H1 (cell line): ENCODE data around the gene ZNF629. TPM values are rescaled to one million over a fixed set of nuclear protein-coding genes. Genes with fewer than 3 reads are reported as not detected.

Source experiments
- CTCF ChIA-PET: fragments of 300-600 bp; sonication (Branson Sonifier 250); formaldehyde crosslinking; loops from one replicate; lab custom pipeline; 2021; ENCODE audit not compliant: partially characterized antibody; lab: Charles Lee
- POLR2A ChIA-PET: fragments of 300-600 bp; sonication (Branson Sonifier 250); formaldehyde crosslinking; loops from one replicate; lab custom pipeline; 2021; ENCODE audit warnings: inconsistent platforms; ENCODE audit not compliant: partially characterized antibody; lab: Charles Lee
- DNase-seq, 2 experiments: peaks; one replicate each; pipeline versions ENCODE4 v3.0.0 to v3.0.0-alpha.2; 2010 to 2022; ENCODE audit warnings: low spot score in 2 of 2, low read depth in 1 of 2, mixed read lengths in 1 of 2
- FAIRE-seq: peaks from 2 replicates; lab custom pipeline; 2011; peaks lifted over from hg19 to GRCh38; lab: Jason Lieb, UNC
- H2AFZ ChIP-seq: 2 replicates; pipeline ENCODE4 v1.8.1; 2012; ENCODE audit warnings: low read length, inconsistent platforms
- H2AK5ac ChIP-seq: 2 replicates; pipeline ENCODE4 v1.6.1; 2013; ENCODE audit warnings: low read depth, low read length
- H2BK120ac ChIP-seq: replicated peaks from 2 replicates; pipeline ENCODE3; 2013; ENCODE audit warnings: low read depth, low read length, inconsistent platforms
- H2BK12ac ChIP-seq: 2 replicates; pipeline ENCODE4 v1.6.1; 2013; ENCODE audit warnings: low read depth, low read length
- H2BK15ac ChIP-seq: 2 replicates; pipeline ENCODE4 v1.6.1; 2013; ENCODE audit warnings: low read length
- H2BK20ac ChIP-seq: 2 replicates; pipeline ENCODE4 v1.6.1; 2013; ENCODE audit warnings: low read length
- H2BK5ac ChIP-seq: 2 replicates; pipeline ENCODE4 v1.6.1; 2013; ENCODE audit warnings: low read depth, low read length
- H3K14ac ChIP-seq: 2 replicates; pipeline ENCODE4 v1.6.1; 2013; ENCODE audit warnings: inconsistent platforms; ENCODE audit not compliant: insufficient read length
- H3K18ac ChIP-seq: 2 replicates; pipeline ENCODE4 v1.6.1; 2013; ENCODE audit warnings: low read length; ENCODE audit errors: extremely low read depth
- H3K23ac ChIP-seq: 2 replicates; pipeline ENCODE4 v1.6.1; 2013; ENCODE audit warnings: inconsistent platforms; ENCODE audit not compliant: insufficient read length
- H3K23me2 ChIP-seq: 2 replicates; pipeline ENCODE4 v1.6.1; 2013; ENCODE audit warnings: low read depth, low read length
- H3K27ac ChIP-seq: 2 replicates; pipeline ENCODE4 v1.6.1; 2011; ENCODE audit warnings: low read depth, low read length, inconsistent platforms
- H3K27me3 ChIP-seq, 4 experiments: replicated peaks in 1 of 4; 1 replicate in 1 of 4; 2 replicates in 3 of 4; pipeline versions ENCODE4 v1.6.1 to v1.8.1; 2011 to 2013; ENCODE audit warnings: low read length in 3 of 4, mild to moderate bottlenecking in 3 of 4, inconsistent platforms in 2 of 4, mixed read lengths in 2 of 4, moderate library complexity in 1 of 4; ENCODE audit not compliant: control insufficient read depth in 3 of 4, insufficient read depth in 3 of 4; ENCODE audit errors: extremely low read depth in 1 of 4
- H3K36me3 ChIP-seq, 4 experiments: 2 replicates each; pipeline versions ENCODE4 v1.6.1 to v1.8.1; 2011 to 2013; ENCODE audit warnings: mild to moderate bottlenecking in 4 of 4, low read length in 3 of 4, moderate library complexity in 2 of 4, control low read depth in 1 of 4, inconsistent platforms in 1 of 4; ENCODE audit not compliant: insufficient read depth in 4 of 4, control insufficient read depth in 2 of 4
- H3K4ac ChIP-seq: replicated peaks from 2 replicates; pipeline ENCODE3; 2013; ENCODE audit warnings: low read length, low read depth, mixed read lengths, inconsistent platforms; ENCODE audit not compliant: insufficient read length
- H3K4me1 ChIP-seq, 4 experiments: replicated peaks in 1 of 4; 1 replicate in 1 of 4; 2 replicates in 3 of 4; pipeline versions ENCODE4 v1.6.1 to v1.8.1; 2011 to 2013; ENCODE audit warnings: low read length in 3 of 4, inconsistent platforms in 2 of 4, mixed read lengths in 1 of 4; ENCODE audit not compliant: insufficient read depth in 4 of 4, control insufficient read depth in 3 of 4
- H3K4me2 ChIP-seq, 2 experiments: 2 replicates each; pipeline versions ENCODE4 v1.6.1 to v1.8.1; 2011 to 2013; ENCODE audit warnings: low read depth in 2 of 2, low read length in 2 of 2, control low read depth in 1 of 2, inconsistent platforms in 1 of 2, mild to moderate bottlenecking in 1 of 2; ENCODE audit not compliant: insufficient read depth in 1 of 2
- H3K4me3 ChIP-seq, 4 experiments: fragments of 200-600, 300-600 bp in 1 of 4; sonication (generic), shearing (Covaris generic), sonication (Bioruptor Twin) in 1 of 4; 2 replicates each; pipeline versions ENCODE4 v1.5.1 to v1.8.1; 2011 to 2016; ENCODE audit warnings: low read length in 4 of 4, low read depth in 3 of 4, control low read depth in 2 of 4, inconsistent platforms in 2 of 4, mild to moderate bottlenecking in 2 of 4, mixed read lengths in 1 of 4, moderate library complexity in 1 of 4; ENCODE audit not compliant: insufficient read depth in 2 of 4; ENCODE audit errors: extremely low read depth in 1 of 4
- H3K56ac ChIP-seq: replicated peaks from 2 replicates; pipeline ENCODE3; 2013; ENCODE audit warnings: low read depth, mild to moderate bottlenecking, mixed read lengths, low read length, inconsistent platforms; ENCODE audit not compliant: insufficient read length
- H3K79me1 ChIP-seq: 2 replicates; pipeline ENCODE4 v1.6.1; 2013; ENCODE audit warnings: low read depth, low read length, control low read depth
- H3K79me2 ChIP-seq, 2 experiments: 2 replicates each; pipeline versions ENCODE4 v1.6.1 to v1.8.1; 2012 to 2013; ENCODE audit warnings: low read length in 2 of 2, mild to moderate bottlenecking in 2 of 2, inconsistent platforms in 1 of 2; ENCODE audit not compliant: insufficient read depth in 2 of 2, control insufficient read depth in 1 of 2
- H3K9ac ChIP-seq, 4 experiments: replicated peaks in 1 of 4; 1 replicate in 1 of 4; 2 replicates in 3 of 4; pipeline versions ENCODE4 v1.6.1 to v1.8.1; 2011 to 2013; ENCODE audit warnings: low read depth in 3 of 4, low read length in 3 of 4, control low read depth in 2 of 4, mild to moderate bottlenecking in 2 of 4, moderate library complexity in 2 of 4, inconsistent platforms in 1 of 4; ENCODE audit errors: extremely low read depth in 1 of 4
- H3K9me3 ChIP-seq, 2 experiments: 2 replicates each; pipeline versions ENCODE4 v1.6.1 to v1.8.1; 2012 to 2013; ENCODE audit warnings: mild to moderate bottlenecking in 2 of 2, moderate library complexity in 2 of 2, control low read depth in 1 of 2, inconsistent platforms in 1 of 2, low read depth in 1 of 2, low read length in 1 of 2, mixed read lengths in 1 of 2; ENCODE audit not compliant: insufficient read depth in 2 of 2
- H4K20me1 ChIP-seq, 2 experiments: replicated peaks in 1 of 2; 2 replicates each; pipeline versions ENCODE3 to v1.8.1; 2011 to 2013; ENCODE audit warnings: inconsistent platforms in 2 of 2, low read length in 2 of 2, mild to moderate bottlenecking in 1 of 2; ENCODE audit not compliant: insufficient read depth in 2 of 2, control insufficient read depth in 1 of 2
- H4K5ac ChIP-seq: 2 replicates; pipeline ENCODE4 v1.6.1; 2013; ENCODE audit warnings: low read length, low read depth, mixed read lengths, inconsistent platforms; ENCODE audit not compliant: insufficient read length
- H4K8ac ChIP-seq: 2 replicates; pipeline ENCODE4 v1.8.0; 2013; ENCODE audit warnings: mild to moderate bottlenecking, moderate library complexity, low read length, inconsistent platforms; ENCODE audit not compliant: insufficient read depth; ENCODE audit errors: extremely low read depth
- H4K91ac ChIP-seq: replicated peaks from 2 replicates; pipeline ENCODE3; 2013; ENCODE audit warnings: low read length, mixed read lengths, inconsistent platforms; ENCODE audit not compliant: insufficient read length
- CBX5 ChIP-seq: fragments of 300-800, 300-1000 bp; sonication (generic); IDR thresholded peaks from 2 replicates; pipeline ENCODE4 v1.7.1; 2016; ENCODE audit warnings: antibody characterized with exemption, low read length, low read depth
- HDAC2 ChIP-seq, 2 experiments: fragments of 300-600 bp in 1 of 2; sonication (generic) in 1 of 2; IDR thresholded peaks; 2 replicates each; pipeline ENCODE4 v1.6.1; 2011 to 2012; ENCODE audit warnings: low read depth in 2 of 2, low read length in 2 of 2, mild to moderate bottlenecking in 2 of 2, moderate library complexity in 2 of 2, borderline replicate concordance in 1 of 2, inconsistent platforms in 1 of 2
- TAF7 ChIP-seq: optimal IDR thresholded peaks from 2 replicates; pipeline ENCODE3; 2011; ENCODE audit warnings: low read depth, mild to moderate bottlenecking, inconsistent platforms, low read length, moderate library complexity, borderline replicate concordance
- YY1 ChIP-seq: IDR thresholded peaks from 2 replicates; pipeline ENCODE4 v1.6.1; 2011; ENCODE audit warnings: low read depth, mild to moderate bottlenecking, low read length
- WGBS, 2 experiments: shearing (Covaris generic) in 1 of 2; methylation state at CpG; one replicate each; pipeline versions ENCODE4 v1.1.6 to v1.1.7; 2013 to 2015; ENCODE audit warnings: low lambda C conversion rate in 2 of 2, mixed read lengths in 2 of 2, inconsistent platforms in 1 of 2, low coverage in 1 of 2, missing lambda C conversion rate in 1 of 2; ENCODE audit not compliant: insufficient replicate concordance in 2 of 2, insufficient coverage in 1 of 2, insufficient read length in 1 of 2; ENCODE audit errors: extremely low coverage in 1 of 2, missing lambda C conversion rate in 1 of 2; 5-methylcytosine and 5-hydroxymethylcytosine counted together
- polyA plus RNA-seq, 7 experiments: library from polyadenylated mRNA; depleted of rRNA in 3 of 7; stranded (reverse) in 5 of 7; unstranded in 2 of 7; fragments of >200 nt in 5 of 7; fragments of 200-250 nt in 2 of 7; gene quantifications; 1 replicate in 5 of 7; 2 replicates in 1 of 7; 4 replicates in 1 of 7; pipeline versions ENCODE4 v1.2.1 to v1.2.3, GENCODE V29; 2011 to 2013; ENCODE audit warnings: missing spikeins in 2 of 7, mixed read lengths in 2 of 7
- total RNA-seq: library from RNA; stranded (reverse); fragmentation: NEBNext Ultra II Directional; extraction: Animal tissue kit (Norgen Biotek cat#: 25700); gene quantifications from 2 replicates; pipeline ENCODE4 v1.2.1, GENCODE V29; 2021
- TF ChIP-seq, protein P1 (sequence below), 3 experiments: IDR thresholded peaks; 1 replicate in 2 of 3; 2 replicates in 1 of 3; pipeline versions ENCODE4 v1.5.1 to v1.6.1; 2011; ENCODE audit warnings: low read length in 3 of 3, mild to moderate bottlenecking in 3 of 3, inconsistent platforms in 2 of 3, low read depth in 1 of 3, moderate library complexity in 1 of 3; ENCODE audit not compliant: insufficient read depth in 1 of 3; ENCODE audit errors: control extremely low read depth in 1 of 3

Gene ZNF629
- total and polyA plus RNA-seq, 2 of the 8 experiments (the other 6 are each of a cell fraction or from before 2014, with no cell fraction given), result 11.0 to 19.5 TPM

DNA sequence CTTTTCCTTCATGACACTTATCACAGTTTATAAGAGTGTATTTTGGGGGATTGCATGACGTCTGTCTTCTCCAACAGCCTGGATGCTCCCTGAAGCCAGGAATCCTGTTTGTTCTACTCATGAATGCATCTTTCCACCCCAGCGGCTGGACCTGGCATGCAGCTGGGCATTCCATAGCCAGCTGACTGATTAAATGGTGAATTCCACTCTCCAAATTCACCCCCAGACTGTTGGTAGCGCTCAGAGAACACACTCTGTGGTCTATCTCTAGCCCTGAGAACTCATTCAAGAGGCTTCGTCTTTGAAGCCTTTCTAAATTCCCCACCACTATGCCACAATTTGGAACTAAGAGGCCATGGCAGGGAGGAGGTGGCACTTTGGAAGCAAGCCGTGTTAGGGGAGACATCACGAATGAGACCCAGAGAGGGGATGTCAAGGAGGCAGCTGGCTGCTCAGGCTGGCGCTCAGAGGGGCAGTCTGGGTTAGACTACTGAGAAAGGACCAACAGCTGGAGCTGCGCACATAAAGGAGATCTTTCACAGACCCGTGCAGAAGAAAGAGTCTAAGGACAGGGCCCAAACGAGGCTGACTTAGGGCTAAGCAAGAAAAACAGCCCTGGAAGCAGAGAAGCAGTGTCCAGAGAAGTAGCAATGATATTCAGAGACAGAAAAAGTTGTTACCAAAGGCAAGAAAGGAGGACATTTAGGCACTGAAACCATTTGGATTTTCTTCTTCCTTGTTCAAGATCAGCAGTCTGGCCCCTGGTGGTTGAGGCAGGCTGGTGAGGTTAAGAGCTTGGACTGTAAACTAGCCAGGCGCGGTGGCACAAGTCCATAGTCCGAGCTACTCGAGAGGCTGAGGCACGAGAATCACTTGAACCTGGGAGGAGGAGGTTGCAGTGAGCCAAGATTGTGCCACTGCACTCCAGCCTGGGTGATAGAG is 42.4 kb upstream of the ZNF629 start:
- H3K23ac ChIP-seq, result no peak overlapping the region
- no peaks in the 10 kb centered on the region for H3K23me2 ChIP-seq
- H3K9me3 ChIP-seq, result no peaks in the 10 kb centered on the region
- H3K9ac ChIP-seq, result no peak overlapping the region
- WGBS, 2 experiments, result 78% methylated on average over 15 of the region's 15 CpGs; no CpG with 5 or more reads in 1 of the 2 experiments
- H3K4me1 ChIP-seq, result no peaks in the 10 kb centered on the region
- H3K4me2 ChIP-seq, result no peak overlapping the region
- H2AFZ ChIP-seq, result no peak overlapping the region
- no peaks in the 10 kb centered on the region for H3K79me1 ChIP-seq
- ChIA-PET CTCF (interaction anchor here (0.6 to 0.9 kb wide), 2 partner anchors 10 to 111 kb away, joined by 3 to 5 read pairs; no protein-coding TSS in a partner anchor), POLR2A (interaction anchor here (0.6 to 2.2 kb wide), 4 partner anchors 13 to 82 kb away, joined by 3 to 4 read pairs (median 3); no protein-coding TSS in a partner anchor)
- H2BK15ac ChIP-seq, result no peak overlapping the region
- H2BK5ac ChIP-seq, result no peak overlapping the region
- H2BK120ac ChIP-seq, result no peak overlapping the region
- no peak overlapping the region for H4K5ac ChIP-seq
- no peaks in the 10 kb centered on the region for H4K20me1 ChIP-seq
- H3K27ac ChIP-seq, result no peak overlapping the region
- H2AK5ac ChIP-seq, result no peak overlapping the region
- H3K18ac ChIP-seq, result no peak overlapping the region
- no peak overlapping the region for H4K8ac ChIP-seq
- no peaks in the 10 kb centered on the region for H3K36me3 ChIP-seq
- H2BK20ac ChIP-seq, result no peak overlapping the region
- H3K27me3 ChIP-seq, result peaks cover 0 to 2% (median 0%) of the 10 kb centered on the region in 4 experiments; a peak in 3 of 7 replicates
- no peak overlapping the region for H4K91ac ChIP-seq
- no peak overlapping the region for H3K4ac ChIP-seq
- DNase-seq (no peak), FAIRE-seq (no peak)
- H3K4me3 ChIP-seq, result no peak overlapping the region
- H3K79me2 ChIP-seq, result no peaks in the 10 kb centered on the region
- no peak overlapping the region for H3K14ac ChIP-seq
- TF ChIP-seq, protein P1, sequence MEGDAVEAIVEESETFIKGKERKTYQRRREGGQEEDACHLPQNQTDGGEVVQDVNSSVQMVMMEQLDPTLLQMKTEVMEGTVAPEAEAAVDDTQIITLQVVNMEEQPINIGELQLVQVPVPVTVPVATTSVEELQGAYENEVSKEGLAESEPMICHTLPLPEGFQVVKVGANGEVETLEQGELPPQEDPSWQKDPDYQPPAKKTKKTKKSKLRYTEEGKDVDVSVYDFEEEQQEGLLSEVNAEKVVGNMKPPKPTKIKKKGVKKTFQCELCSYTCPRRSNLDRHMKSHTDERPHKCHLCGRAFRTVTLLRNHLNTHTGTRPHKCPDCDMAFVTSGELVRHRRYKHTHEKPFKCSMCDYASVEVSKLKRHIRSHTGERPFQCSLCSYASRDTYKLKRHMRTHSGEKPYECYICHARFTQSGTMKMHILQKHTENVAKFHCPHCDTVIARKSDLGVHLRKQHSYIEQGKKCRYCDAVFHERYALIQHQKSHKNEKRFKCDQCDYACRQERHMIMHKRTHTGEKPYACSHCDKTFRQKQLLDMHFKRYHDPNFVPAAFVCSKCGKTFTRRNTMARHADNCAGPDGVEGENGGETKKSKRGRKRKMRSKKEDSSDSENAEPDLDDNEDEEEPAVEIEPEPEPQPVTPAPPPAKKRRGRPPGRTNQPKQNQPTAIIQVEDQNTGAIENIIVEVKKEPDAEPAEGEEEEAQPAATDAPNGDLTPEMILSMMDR (IDR thresholded peaks at IDR 0.05; ENCODE audit: control extremely low read depth in 1 of 3, insufficient read depth in 1 of 3, low read depth in 1 of 3, low read length in 3 of 3), result peak in 1 of 3 experiments; percentile 18; a peak in 1 of 4 replicates
- TF ChIP-seq TAF7, result no peak
- no peak for TF ChIP-seq CBX5
- TF ChIP-seq HDAC2 (IDR thresholded peaks at IDR 0.05; ENCODE audit: borderline replicate concordance in 1 of 2, low read depth in 2 of 2, low read length in 2 of 2), result no peak
- TF ChIP-seq YY1, result no peak
- no peak overlapping the region for H2BK12ac ChIP-seq
- H3K56ac ChIP-seq, result no peak overlapping the region
